ENCODE results near the gene CREB3L2. TPM values are rescaled to one million over a fixed set of nuclear protein-coding genes. Genes with fewer than 3 reads are reported as not detected.
A peak's percentile ranks its signal among the peaks of the same experiment; 100 is the strongest.

CREB3L2 gene
- total and polyA plus RNA-seq, 2 of the 13 experiments (the other 11 are each of a cell fraction or from before 2014, with no cell fraction given), result 22.1 to 41.1 TPM

GRCh38 chr7:138001529-138002095, at the start of gene CREB3L2 (continued):
- 0 out of 2 replicates have a peak, but pooled peaks have one; percentile 17 for TF ChIP-seq RAD21 (CRISPR knock-in tag; IDR thresholded peaks at IDR 0.05)
- TF ChIP-seq AGO2 (optimal IDR thresholded peaks at IDR 0.05; ENCODE audit: low read depth, low read length), result peak; percentile 97
- no peak for TF ChIP-seq ZNF160 (CRISPR knock-in tag; IDR thresholded peaks at IDR 0.05)
- no peak for TF ChIP-seq RORA (CRISPR knock-in tag; IDR thresholded peaks at IDR 0.05)
- TF ChIP-seq, protein P1, sequence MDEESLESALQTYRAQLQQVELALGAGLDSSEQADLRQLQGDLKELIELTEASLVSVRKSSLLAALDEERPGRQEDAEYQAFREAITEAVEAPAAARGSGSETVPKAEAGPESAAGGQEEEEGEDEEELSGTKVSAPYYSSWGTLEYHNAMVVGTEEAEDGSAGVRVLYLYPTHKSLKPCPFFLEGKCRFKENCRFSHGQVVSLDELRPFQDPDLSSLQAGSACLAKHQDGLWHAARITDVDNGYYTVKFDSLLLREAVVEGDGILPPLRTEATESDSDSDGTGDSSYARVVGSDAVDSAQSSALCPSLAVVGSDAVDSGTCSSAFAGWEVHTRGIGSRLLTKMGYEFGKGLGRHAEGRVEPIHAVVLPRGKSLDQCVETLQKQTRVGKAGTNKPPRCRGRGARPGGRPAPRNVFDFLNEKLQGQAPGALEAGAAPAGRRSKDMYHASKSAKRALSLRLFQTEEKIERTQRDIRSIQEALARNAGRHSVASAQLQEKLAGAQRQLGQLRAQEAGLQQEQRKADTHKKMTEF (CRISPR knock-in tag; IDR thresholded peaks at IDR 0.05), result no peak; the same call in 1 of the 2 replicates
- no peak for TF ChIP-seq SAFB2 (CRISPR knock-in tag; IDR thresholded peaks at IDR 0.05; ENCODE audit: borderline replicate concordance, low read depth)
- TF ChIP-seq, protein P2, sequence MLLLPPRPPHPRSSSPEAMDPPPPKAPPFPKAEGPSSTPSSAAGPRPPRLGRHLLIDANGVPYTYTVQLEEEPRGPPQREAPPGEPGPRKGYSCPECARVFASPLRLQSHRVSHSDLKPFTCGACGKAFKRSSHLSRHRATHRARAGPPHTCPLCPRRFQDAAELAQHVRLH (CRISPR knock-in tag; IDR thresholded peaks at IDR 0.05; ENCODE audit: borderline replicate concordance, low read depth), result no peak
- no peak for TF ChIP-seq POLR2AphosphoS2 (IDR thresholded peaks at IDR 0.05; ENCODE audit: low read depth, low read length)
- TF ChIP-seq FIP1L1 (IDR thresholded peaks at IDR 0.05; ENCODE audit: borderline replicate concordance, insufficient read depth, low read depth, low read length), result no peak
- TF ChIP-seq, protein P3, sequence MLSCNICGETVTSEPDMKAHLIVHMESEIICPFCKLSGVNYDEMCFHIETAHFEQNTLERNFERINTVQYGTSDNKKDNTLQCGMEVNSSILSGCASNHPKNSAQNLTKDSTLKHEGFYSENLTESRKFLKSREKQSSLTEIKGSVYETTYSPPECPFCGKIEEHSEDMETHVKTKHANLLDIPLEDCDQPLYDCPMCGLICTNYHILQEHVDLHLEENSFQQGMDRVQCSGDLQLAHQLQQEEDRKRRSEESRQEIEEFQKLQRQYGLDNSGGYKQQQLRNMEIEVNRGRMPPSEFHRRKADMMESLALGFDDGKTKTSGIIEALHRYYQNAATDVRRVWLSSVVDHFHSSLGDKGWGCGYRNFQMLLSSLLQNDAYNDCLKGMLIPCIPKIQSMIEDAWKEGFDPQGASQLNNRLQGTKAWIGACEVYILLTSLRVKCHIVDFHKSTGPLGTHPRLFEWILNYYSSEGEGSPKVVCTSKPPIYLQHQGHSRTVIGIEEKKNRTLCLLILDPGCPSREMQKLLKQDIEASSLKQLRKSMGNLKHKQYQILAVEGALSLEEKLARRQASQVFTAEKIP (CRISPR knock-in tag; IDR thresholded peaks at IDR 0.05; ENCODE audit: borderline replicate concordance), result no peak
- TF ChIP-seq ZC3H13 (CRISPR knock-in tag; IDR thresholded peaks at IDR 0.05), result peak; percentile 81; the same call in 1 of the 2 replicates
- TF ChIP-seq ZBTB4 (CRISPR knock-in tag; IDR thresholded peaks at IDR 0.05; ENCODE audit: borderline replicate concordance), result peak; percentile 49; the same call in 1 of the 2 replicates
- TF ChIP-seq ZNF180 (CRISPR knock-in tag; IDR thresholded peaks at IDR 0.05; ENCODE audit: borderline replicate concordance, low read depth), result peak; percentile 23; the same call in 1 of the 2 replicates
- TF ChIP-seq ATF7-NPFF (CRISPR knock-in tag; IDR thresholded peaks at IDR 0.05; ENCODE audit: low read depth), result peak; percentile 88
- TF ChIP-seq ZBTB8A (CRISPR knock-in tag; IDR thresholded peaks at IDR 0.05; ENCODE audit: borderline replicate concordance, low read depth), result no peak
- no peak for TF ChIP-seq NPAS2 (CRISPR knock-in tag; IDR thresholded peaks at IDR 0.05; ENCODE audit: borderline replicate concordance)
- no peak for TF ChIP-seq ZBTB21 (CRISPR knock-in tag; IDR thresholded peaks at IDR 0.05)
- TF ChIP-seq, protein P4, sequence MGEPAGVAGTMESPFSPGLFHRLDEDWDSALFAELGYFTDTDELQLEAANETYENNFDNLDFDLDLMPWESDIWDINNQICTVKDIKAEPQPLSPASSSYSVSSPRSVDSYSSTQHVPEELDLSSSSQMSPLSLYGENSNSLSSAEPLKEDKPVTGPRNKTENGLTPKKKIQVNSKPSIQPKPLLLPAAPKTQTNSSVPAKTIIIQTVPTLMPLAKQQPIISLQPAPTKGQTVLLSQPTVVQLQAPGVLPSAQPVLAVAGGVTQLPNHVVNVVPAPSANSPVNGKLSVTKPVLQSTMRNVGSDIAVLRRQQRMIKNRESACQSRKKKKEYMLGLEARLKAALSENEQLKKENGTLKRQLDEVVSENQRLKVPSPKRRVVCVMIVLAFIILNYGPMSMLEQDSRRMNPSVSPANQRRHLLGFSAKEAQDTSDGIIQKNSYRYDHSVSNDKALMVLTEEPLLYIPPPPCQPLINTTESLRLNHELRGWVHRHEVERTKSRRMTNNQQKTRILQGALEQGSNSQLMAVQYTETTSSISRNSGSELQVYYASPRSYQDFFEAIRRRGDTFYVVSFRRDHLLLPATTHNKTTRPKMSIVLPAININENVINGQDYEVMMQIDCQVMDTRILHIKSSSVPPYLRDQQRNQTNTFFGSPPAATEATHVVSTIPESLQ (CRISPR knock-in tag; conservative IDR thresholded peaks at IDR 0.05), result no peak
